ENCODE measurements around the gene ELAVL4.

The ELAVL4 gene

DNA sequence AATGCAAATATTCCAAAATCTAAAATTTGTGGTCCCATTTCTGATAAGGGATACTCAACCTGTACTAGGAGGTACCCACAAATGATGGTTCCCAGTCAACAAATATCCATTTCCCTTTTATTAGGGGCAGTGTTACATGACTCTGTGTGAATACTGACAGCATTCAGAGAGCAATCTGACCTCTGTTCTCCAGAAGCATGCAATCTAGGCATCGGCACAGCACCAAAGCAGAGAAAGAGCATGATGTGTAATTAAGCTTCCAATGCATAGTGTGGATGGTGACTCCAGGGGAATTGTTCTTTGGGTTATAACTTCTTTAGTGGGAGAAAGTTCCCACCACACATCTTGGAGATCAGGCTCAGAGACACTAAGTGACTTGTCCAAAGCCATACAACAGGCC lies 71.6 kb downstream of the ELAVL4 start:
- DNase-seq (ENCODE audit: low spot score): no peak

DNA sequence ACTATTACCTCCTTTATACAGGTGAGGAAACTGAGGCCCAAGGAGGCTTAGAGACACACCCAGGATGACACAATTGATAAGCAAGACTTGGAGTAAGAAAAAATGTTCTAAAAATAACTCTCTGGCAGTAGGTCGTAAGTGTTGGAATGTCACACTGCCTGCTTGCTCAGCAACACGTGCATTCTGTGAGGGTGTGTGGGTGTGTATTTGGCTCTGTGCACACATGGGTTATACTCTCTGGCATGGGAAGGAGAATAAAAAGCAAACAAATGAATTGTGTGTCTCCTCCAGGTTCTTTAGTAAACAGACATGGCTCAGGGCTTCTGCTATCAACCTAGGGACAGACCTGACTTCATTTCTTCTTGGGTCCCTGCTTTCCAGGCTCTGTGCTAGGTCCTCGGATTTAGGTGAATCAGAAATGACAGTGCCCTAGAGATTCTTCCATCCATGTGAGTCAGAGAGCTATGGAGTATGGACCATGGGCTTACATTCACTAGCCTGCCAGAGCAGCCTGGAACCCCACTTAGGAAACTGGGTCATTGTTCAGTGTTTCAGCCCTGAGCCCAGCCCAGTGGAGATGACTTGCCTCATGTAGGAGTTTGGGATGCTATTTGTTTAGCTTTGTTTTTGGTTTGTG lies 72.4 kb downstream of the ELAVL4 start:
- DNase-seq (ENCODE audit: low spot score): no peak

GRCh38 chr1:50183378-50184133 lies 74.8 kb downstream of the ELAVL4 start:
- no peak for DNase-seq (ENCODE audit: low spot score)

DNA sequence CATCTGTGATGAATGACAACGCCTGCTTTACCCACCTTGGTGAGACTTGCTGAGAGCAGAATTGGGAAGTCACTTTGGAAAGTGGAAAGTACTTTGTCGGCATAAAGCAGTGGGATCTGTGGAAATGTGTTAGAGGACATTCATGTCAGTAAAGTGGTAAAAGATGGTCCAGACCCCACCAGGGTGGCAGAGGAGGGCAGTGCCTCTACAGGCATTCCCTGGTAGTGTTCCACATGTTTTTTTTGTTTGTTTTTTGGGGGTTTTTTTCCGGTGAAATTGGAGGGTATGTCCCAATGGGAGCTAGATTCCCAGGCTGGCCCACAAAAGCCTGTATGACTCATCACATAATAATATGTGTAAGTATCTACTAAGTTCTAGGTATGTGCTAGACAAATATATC lies 80.6 kb downstream of the ELAVL4 start:
- DNase-seq (ENCODE audit: low spot score): no peak

- no peak for DNase-seq (ENCODE audit: low spot score)
These were observed 84.3 kb downstream of the ELAVL4 start for GRCh38 chr1:50193002-50193401.

DNA sequence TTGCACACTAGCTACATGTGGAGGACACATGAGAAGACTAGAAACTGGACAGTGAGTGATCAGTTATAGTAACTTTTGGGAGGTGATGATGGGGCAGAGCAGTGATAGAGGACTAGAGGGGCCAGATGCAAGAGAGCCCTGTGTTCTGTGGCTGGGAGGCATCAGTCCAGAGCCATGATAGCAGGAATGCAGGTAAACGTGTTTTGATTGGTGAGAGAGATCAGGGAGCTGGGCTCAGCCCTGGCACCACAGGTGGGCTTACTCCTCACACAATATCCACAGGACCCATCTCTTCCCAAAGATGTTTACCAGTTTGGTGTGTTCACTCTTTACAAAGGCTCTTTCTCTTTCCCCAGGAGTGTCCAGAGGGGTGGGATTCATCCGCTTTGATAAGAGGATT lies 86.5 kb downstream of the ELAVL4 start:
- no peak for DNase-seq (ENCODE audit: low spot score)

GRCh38 chr1:50196081-50196480 lies 87.4 kb downstream of the ELAVL4 start:
- DNase-seq (ENCODE audit: low spot score): no peak

DNA sequence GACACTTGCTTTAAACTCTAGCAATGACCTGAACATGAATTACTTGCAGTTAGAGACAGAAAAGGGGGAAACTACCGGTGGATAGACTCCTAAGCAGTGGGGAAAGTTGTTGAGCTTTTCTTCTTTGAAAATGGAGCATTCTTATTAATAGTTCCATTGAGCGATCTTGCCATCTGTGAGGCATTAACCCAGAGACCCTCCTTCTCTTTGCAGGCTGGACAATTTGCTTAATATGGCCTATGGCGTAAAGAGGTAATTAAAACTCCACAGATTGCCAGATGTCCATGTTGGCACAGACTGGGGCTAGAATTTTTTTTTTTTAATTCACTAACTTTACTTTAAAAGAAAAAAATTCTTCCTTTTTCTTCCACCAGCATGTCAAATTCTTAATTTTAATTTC lies 88.5 kb downstream of the ELAVL4 start:
- DNase-seq (ENCODE audit: low spot score): no peak

DNA sequence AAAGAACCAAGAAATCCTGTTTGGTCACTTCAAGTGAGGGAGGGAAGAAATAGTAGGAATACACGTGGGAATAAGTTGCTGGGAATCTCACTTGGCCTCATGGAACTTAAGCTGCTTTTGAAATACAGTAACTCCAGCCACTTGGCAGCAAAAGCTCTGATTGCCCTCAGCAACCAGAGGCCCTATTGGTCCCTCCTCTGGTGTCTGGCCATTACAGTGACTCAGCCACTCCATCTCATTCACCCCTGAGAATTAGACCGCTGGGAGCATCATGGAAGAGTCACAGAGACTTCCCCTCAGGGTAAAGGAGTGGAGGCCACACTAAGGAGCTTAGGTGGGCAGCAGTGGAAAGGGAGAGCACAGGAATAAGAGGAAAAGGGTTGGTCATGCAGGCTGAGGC lies 99.6 kb downstream of the ELAVL4 start:
- DNase-seq (ENCODE audit: low spot score): no peak

- DNase-seq (ENCODE audit: low spot score): no peak
These were observed 100.0 kb downstream of the ELAVL4 start for GRCh38 chr1:50208756-50209155.

DNA sequence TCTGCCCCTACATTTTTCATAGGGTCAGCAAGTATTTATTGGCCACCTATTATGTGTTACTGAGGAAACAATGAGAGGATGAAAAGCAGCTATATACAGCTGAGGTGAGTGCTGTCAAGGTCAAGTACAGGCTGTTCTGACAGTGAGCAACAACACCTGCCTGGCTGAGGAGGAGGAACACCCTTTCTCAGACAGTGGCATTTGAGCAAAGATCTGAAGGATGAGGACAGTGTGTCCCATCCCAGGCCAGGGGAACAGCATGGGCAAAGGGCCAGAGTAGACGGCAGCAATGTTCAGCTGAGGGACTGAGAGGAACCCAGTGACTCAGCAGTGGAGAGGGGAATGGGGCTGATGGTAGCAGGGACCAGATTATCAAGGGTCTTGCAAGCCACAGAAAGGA lies 101.0 kb downstream of the ELAVL4 start:
- DNase-seq (ENCODE audit: low spot score): no peak

DNA sequence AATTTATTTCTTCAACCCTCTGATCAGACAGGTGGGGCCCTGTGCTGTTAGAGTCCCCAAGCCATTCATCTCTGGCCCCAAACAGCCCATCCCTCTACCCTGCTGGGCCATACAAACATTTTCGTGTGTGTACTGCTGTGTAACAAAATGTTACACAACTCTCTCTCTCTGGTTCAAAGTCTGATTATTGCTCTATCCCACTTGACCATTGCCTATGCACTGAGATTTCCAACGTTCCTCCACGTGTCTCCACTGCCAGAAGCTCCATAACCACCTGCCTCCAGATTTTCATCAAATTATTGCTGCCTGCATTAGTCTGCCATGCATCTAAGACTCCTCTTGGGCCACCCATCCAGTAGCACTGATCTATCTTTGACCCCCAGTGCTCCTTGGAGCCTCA lies 104.8 kb downstream of the ELAVL4 start:
- DNase-seq (ENCODE audit: low spot score): no peak

- no peak for DNase-seq (ENCODE audit: low spot score)
These were observed 106.0 kb downstream of the ELAVL4 start for GRCh38 chr1:50214717-50215116.

DNA sequence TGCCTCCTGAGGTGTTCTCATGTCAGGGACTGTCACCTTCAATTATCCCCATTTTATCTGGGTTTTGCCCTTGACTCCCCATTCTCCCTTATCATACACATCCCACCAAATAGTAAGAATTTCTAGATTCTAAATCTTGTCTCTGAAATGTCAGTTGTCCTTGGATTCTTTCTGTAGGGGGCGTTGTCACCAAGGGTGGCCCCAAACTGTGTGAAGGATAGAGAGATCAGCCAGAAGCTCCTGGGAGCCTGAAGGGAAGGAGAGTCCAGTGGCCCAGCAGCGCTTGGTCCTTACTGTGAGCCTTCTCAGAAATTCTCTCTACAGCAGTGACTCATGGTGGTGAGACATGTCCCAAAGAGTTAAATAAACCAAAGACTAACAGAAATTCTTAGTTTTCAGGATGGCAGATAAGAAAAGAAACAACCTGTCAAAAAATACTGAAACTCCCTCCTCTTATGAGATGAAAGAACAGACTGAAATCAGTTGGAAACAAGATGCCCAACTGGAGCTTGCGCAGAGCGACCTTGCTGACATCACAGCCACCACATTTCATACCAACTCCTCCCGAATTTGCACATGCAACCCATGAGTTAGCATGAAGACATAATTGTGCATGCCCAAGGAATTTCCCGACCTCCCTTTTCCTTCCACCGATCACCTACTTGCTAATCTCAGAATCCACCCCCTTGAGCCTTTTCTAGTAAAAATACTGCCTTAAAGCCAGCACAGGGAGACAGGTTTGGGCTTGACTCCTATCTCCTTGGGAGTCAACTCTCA lies 109.8 kb downstream of the ELAVL4 start:
- DNase-seq (ENCODE audit: low spot score): no peak

- no peak for DNase-seq (ENCODE audit: low spot score)
These were observed 120.2 kb downstream of the ELAVL4 start for GRCh38 chr1:50228871-50229384.

- no peak for DNase-seq (ENCODE audit: low spot score)
These were observed 122.5 kb downstream of the ELAVL4 start for GRCh38 chr1:50231209-50231608.

DNA sequence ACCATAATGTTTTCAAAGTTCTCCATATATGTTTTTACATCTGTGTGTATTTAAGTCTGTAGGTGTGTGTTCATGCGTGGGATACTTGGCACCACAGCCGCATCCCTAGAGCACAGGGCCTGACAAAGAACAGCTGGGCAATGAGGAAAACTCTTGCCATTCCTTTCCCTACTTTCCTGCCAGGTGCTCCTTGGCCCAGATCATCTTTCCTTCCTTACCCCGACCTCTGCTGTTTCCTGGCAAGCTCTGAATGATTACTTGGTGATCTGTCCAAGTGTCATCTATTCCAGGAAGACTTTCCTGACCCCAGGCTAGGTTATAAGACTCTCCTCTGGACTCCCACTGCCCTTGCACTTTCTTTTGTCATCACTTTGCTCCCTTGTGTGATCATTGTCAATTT lies 123.6 kb downstream of the ELAVL4 start:
- no peak for DNase-seq (ENCODE audit: low spot score)

DNA sequence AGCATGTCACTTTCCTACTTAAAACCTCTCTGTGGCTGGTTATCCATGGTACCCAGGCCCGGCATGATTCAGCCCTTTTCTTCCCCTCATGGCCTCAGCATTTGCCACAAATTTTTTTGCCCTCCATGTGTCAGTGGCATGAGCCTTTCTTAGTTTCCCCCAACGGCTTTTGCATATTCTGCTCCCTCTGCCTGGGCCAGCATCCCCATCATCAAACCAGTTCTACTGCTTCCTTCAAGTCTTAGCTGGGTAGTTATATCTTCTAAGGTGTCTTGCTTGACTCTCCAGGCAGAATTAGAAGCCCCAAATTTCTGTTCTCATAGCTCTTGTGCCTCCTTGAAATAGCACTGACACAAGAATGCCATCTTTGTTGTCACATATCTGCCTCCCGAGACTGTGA lies 127.9 kb downstream of the ELAVL4 start:
- DNase-seq (ENCODE audit: low spot score): no peak

- DNase-seq (ENCODE audit: low spot score): no peak
These were observed 128.3 kb downstream of the ELAVL4 start for GRCh38 chr1:50237056-50237455.

DNA sequence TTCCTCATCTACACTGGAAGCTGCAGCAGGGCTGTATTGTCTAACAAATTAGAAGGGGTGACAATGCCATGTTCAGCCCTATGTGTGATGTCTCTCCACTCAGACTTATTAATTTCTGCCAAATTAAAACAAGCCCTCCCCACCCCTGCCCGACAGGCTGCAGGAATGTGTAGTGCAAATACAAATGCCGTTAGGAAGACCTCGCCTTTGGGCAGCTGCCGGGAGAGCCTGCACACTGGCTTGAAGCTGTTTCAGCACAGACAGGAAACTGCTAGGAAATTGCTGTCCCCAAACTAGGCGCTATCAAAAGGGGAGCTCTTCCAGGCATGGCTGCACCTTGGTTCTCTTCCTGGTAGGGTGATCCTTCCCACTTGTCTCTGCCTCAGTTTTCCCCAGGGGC lies 135.2 kb downstream of the ELAVL4 start:
- no peak for DNase-seq (ENCODE audit: low spot score)

DNA sequence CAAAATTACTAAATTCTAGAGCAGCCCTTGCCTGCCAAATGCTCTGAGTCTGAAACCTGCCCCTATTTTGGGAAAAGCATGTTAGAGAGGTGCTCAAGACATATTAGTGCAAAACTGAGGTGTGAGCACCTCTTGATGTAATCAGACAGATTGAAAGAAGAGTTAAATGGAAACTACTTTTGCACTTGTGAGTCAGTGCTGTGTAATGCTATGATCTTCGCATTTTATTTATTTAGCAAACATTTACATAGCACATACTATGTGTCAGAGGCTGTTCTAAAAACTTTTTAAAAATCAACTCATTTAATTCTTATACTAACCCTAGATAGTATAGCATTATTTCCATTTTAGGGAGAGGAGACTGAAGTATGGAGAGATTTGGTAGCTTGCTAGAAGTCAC lies 138.1 kb downstream of the ELAVL4 start:
- no peak for DNase-seq (ENCODE audit: low spot score)

- DNase-seq (ENCODE audit: low spot score): no peak
These were observed 143.0 kb downstream of the ELAVL4 start for GRCh38 chr1:50251702-50252101.

- no peak for DNase-seq (ENCODE audit: low spot score)
These were observed 143.5 kb downstream of the ELAVL4 start for GRCh38 chr1:50252196-50252595.
